AG09319 (cell line): ENCODE data around the gene PRR14L.

ENCODE experiments used
- DNase-seq: peaks from one replicate; pipeline ENCODE4 v3.0.0-alpha.2; 2010; ENCODE audit warnings: low read depth; ENCODE audit errors: extremely low read depth
- TF ChIP-seq, protein P1 (sequence below): IDR thresholded peaks from 2 replicates; pipeline ENCODE4 v1.5.1; 2011; ENCODE audit warnings: low read depth, mild to moderate bottlenecking, inconsistent platforms, low read length, moderate library complexity

PRR14L gene

GRCh38 chr22:31737932-31738331, 12.0 kb downstream of the PRR14L start:
- TF ChIP-seq, protein P1, sequence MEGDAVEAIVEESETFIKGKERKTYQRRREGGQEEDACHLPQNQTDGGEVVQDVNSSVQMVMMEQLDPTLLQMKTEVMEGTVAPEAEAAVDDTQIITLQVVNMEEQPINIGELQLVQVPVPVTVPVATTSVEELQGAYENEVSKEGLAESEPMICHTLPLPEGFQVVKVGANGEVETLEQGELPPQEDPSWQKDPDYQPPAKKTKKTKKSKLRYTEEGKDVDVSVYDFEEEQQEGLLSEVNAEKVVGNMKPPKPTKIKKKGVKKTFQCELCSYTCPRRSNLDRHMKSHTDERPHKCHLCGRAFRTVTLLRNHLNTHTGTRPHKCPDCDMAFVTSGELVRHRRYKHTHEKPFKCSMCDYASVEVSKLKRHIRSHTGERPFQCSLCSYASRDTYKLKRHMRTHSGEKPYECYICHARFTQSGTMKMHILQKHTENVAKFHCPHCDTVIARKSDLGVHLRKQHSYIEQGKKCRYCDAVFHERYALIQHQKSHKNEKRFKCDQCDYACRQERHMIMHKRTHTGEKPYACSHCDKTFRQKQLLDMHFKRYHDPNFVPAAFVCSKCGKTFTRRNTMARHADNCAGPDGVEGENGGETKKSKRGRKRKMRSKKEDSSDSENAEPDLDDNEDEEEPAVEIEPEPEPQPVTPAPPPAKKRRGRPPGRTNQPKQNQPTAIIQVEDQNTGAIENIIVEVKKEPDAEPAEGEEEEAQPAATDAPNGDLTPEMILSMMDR, result no peak
- no peak for DNase-seq

- TF ChIP-seq, protein P1, result no peak
- DNase-seq, result no peak
These were observed 13.5 kb downstream of the PRR14L start for GRCh38 chr22:31736458-31736857.

GRCh38 chr22:31734512-31734911, 15.4 kb downstream of the PRR14L start:
- no peak for DNase-seq
- TF ChIP-seq, protein P1, result no peak

GRCh38 chr22:31733580-31734079, 16.3 kb downstream of the PRR14L start:
- no peak for DNase-seq
- TF ChIP-seq, protein P1, result no peak

DNA sequence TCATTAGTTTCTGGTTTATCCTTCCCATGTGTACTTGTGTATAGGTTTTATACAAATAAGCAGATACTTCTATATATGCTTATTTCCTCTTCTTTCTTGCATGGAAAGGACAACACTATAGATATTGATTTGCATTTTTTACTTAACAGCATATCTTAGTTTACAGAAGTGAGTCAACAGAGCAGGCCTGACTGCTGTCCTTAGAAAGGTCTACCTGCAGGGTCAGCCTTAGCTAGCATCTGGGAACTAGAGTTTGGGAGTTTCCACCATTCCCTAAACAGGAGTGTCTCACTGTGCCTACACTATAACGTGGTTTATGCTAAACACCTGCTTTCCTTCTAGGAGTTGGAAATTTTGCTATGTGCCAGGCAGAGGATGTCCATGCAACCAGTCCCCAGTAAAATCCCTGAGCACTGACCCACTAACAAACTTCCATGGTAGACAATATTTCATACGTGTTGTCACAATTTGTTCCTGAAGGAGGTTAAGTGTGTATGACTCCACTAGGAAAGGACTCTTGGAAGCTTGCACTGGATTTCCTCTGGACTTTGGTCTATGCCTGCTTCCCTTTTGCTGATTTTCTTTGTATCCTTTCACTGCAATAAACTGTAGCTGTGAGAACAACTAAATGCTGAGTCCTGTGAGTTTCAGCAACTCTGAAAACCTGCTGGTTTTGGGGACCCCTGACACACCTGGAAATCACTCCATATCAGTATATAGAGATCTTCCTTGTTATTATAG, 17.7 kb downstream of the PRR14L start:
- TF ChIP-seq, protein P1, result no peak
- no peak for DNase-seq

DNA sequence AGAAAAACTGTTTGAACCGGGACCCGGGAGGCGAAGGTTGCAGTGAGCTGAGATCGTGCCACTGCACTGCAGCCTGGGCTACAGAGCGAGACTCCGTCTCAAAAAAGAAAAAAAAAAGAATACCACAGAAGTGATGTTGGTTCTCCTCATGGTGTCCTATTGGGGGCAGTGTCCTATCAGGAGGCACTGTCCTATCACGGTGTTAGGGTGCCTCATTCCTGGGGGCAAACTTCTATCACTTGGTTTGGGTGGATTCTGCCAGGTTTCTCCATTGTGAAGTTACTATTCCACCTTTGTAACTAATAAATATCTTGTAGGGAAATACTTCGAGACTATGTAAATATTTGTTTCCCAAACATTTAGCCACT, 19.6 kb downstream of the PRR14L start:
- TF ChIP-seq, protein P1, result no peak
- no peak for DNase-seq

GRCh38 chr22:31728857-31729256, 21.1 kb downstream of the PRR14L start:
- no peak for DNase-seq
- TF ChIP-seq, protein P1, result no peak
